Testis (tissue), 2 donors: ENCODE measurements around the gene WNK2.

ENCODE experiments used
- CTCF ChIP-seq, 3 experiments: fragments of 450-650 bp in 2 of 3; fragments of 200-600 bp in 1 of 3; sonication (generic) in 1 of 3; IDR thresholded peaks; one replicate each; pipeline ENCODE4 v1.5.1; 2016 to 2019; ENCODE audit warnings: antibody characterized with exemption in 3 of 3, mild to moderate bottlenecking in 2 of 3, moderate library complexity in 1 of 3
- POLR2A ChIP-seq: fragments of 450-650 bp; IDR thresholded peaks from one replicate; pipeline ENCODE4 v1.6.1; 2017; ENCODE audit warnings: antibody characterized with exemption, mild to moderate bottlenecking, moderate library complexity

DNA sequence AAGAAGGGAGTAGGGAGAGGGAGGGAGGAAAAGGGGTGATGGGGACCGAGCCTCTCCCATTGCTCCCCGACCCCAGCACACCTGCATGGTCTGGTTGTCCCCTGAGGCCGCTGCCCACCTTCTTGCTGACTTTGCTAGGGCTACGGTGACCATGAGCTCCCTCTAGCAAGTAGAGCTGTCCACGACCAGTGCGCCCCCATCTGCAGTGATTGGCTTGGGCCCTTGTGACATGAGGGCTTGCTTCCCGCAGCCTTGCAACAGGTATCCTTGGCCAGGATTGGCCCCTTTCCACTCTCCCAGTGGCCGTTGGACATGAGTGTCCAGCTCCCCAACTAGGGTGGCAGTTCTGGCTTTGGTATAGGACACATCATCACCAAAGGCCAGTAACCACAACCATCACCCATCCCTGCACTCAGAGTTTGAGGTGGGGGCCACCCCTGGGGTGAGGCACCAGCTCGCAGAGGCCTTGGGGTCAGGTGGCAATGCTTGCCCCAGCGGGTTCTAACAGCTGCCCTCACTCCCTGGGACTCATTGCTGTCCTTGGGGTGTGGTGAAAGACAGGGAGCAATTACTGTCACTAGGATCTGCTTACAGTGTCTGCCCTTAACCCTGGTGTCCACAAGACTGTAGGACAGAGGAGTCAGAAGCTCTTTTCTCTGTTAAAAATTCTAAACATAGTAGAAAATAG lies 32.7 kb upstream of the WNK2 start:
- TF ChIP-seq POLR2A, result no peak
- no peak for TF ChIP-seq CTCF (IDR thresholded peaks at IDR 0.05)
